CD4-positive, alpha-beta T cell (primary cell): Measurements from ENCODE around the gene CEP85L. TPM values are rescaled to one million over a fixed set of nuclear protein-coding genes. Genes with fewer than 3 reads are reported as not detected.

Source experiments
- ATAC-seq: fragments of 200-7000 bp; cut with Tn5 transposase; one replicate; pipeline ENCODE4 v1.10.0; 2022; ENCODE audit warnings: mild to moderate bottlenecking; ENCODE audit not compliant: poor library complexity
- CTCF ChIA-PET: fragments of 350-600 bp; sonication (Branson Sonifier 250); formaldehyde crosslinking; loops from one replicate; lab custom pipeline; 2021; ENCODE audit warnings: antibody characterized with exemption, inconsistent platforms; lab: Charles Lee
- POLR2A ChIA-PET: fragments of 350-600 bp; sonication (Branson Sonifier 250); formaldehyde crosslinking; loops from one replicate; lab custom pipeline; 2021; ENCODE audit warnings: antibody characterized with exemption, inconsistent platforms; lab: Charles Lee
- DNase-seq, 14 experiments: peaks; one replicate each; pipeline ENCODE4 v3.0.0-alpha.2; 2013 to 2020; ENCODE audit warnings: mixed read lengths in 2 of 14
- H3K27ac ChIP-seq, 2 donors: one replicate each; pipeline versions ENCODE4 v1.5.1 to v1.7.0; 2013; ENCODE audit warnings: low read length in 2 of 2, low read depth in 1 of 2, mild to moderate bottlenecking in 1 of 2
- H3K27me3 ChIP-seq, 2 experiments: 1 replicate in 1 of 2; 2 replicates in 1 of 2; pipeline versions ENCODE4 v1.6.1 to v1.7.0; 2013; ENCODE audit warnings: low read length in 2 of 2, control low read depth in 1 of 2, mild to moderate bottlenecking in 1 of 2, moderate library complexity in 1 of 2; ENCODE audit not compliant: insufficient read depth in 2 of 2, control insufficient read depth in 1 of 2
- H3K36me3 ChIP-seq: one replicate; pipeline ENCODE4 v1.6.1; 2013; ENCODE audit warnings: low read length, control low read depth; ENCODE audit not compliant: insufficient read depth
- H3K4me1 ChIP-seq: one replicate; pipeline ENCODE4 v1.6.1; 2013; ENCODE audit warnings: low read length, control low read depth; ENCODE audit not compliant: insufficient read depth
- H3K4me3 ChIP-seq: one replicate; pipeline ENCODE4 v1.5.1; 2013; ENCODE audit warnings: mild to moderate bottlenecking, low read length, moderate library complexity
- H3K9me3 ChIP-seq, 2 experiments: 1 replicate in 1 of 2; 2 replicates in 1 of 2; pipeline versions ENCODE4 v1.6.1 to v1.7.0; 2013; ENCODE audit warnings: low read length in 2 of 2, mild to moderate bottlenecking in 2 of 2, control low read depth in 1 of 2, moderate library complexity in 1 of 2; ENCODE audit not compliant: control insufficient read depth in 1 of 2, insufficient read depth in 1 of 2
- H3K27ac Mint-ChIP-seq: one replicate; pipeline ENCODE4 v1.8.0; 2020; ENCODE audit warnings: mixed read lengths
- H3K27me3 Mint-ChIP-seq: one replicate; pipeline ENCODE4 v1.8.0; 2021; ENCODE audit warnings: mixed read lengths
- H3K36me3 Mint-ChIP-seq: one replicate; pipeline ENCODE4 v1.8.0; 2021; ENCODE audit warnings: low read depth, mixed read lengths
- H3K4me1 Mint-ChIP-seq: one replicate; pipeline ENCODE4 v1.8.0; 2021; ENCODE audit warnings: low read depth, mixed read lengths
- H3K4me3 Mint-ChIP-seq: one replicate; pipeline ENCODE4 v1.8.0; 2020; ENCODE audit warnings: mild to moderate bottlenecking, mixed read lengths
- H3K9me3 Mint-ChIP-seq: one replicate; pipeline ENCODE4 v1.8.0; 2020; ENCODE audit warnings: mixed read lengths
- intact Hi-C, 2 experiments: fragments of 100-400 bp; cut with DNase I in 1 of 2; cut with micrococcal nuclease in 1 of 2; formaldehyde crosslinking; loops; one replicate each; pipeline versions ENCODE4 v1.15.1 to v1.9.0; 2023 to 2025; cut with DNase I, micrococcal nuclease
- total RNA-seq, 174 experiments: library from RNA in 2 of 174; stranded (reverse) in 2 of 174; gene quantifications; one replicate each; pipeline ENCODE4 v1.2.3 and lab custom pipeline; 2021 to 2026
- TF ChIP-seq, protein P1 (sequence below): fragments of 200-600 bp; IDR thresholded peaks from one replicate; pipeline ENCODE4 v1.8.0; 2022; ENCODE audit warnings: antibody characterized with exemption, mild to moderate bottlenecking

Gene CEP85L
- total RNA-seq, 2 experiments from 2014 or later: 76.2 to 80.7 TPM

DNA sequence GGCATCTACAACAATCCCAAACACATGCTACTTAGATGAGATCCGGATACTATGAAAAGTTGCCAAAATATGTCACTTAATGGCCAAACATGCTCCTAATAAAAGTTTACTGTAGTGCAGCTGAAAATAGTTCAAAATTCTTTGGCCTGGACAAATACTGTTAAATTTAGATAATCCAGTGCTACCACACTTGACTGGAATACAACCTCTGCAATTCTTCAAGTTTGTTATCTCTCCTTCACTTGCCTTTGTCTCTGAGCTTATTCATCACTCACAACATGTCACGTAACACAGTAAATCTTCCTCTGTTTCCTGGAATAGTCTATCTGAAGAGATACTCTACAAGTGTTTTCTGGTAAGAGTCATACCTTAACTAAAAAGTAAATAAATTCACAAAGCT lies 113.8 kb downstream of the CEP85L start:
- TF ChIP-seq, protein P1, sequence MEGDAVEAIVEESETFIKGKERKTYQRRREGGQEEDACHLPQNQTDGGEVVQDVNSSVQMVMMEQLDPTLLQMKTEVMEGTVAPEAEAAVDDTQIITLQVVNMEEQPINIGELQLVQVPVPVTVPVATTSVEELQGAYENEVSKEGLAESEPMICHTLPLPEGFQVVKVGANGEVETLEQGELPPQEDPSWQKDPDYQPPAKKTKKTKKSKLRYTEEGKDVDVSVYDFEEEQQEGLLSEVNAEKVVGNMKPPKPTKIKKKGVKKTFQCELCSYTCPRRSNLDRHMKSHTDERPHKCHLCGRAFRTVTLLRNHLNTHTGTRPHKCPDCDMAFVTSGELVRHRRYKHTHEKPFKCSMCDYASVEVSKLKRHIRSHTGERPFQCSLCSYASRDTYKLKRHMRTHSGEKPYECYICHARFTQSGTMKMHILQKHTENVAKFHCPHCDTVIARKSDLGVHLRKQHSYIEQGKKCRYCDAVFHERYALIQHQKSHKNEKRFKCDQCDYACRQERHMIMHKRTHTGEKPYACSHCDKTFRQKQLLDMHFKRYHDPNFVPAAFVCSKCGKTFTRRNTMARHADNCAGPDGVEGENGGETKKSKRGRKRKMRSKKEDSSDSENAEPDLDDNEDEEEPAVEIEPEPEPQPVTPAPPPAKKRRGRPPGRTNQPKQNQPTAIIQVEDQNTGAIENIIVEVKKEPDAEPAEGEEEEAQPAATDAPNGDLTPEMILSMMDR: no peak
- peaks cover 43% of the 10 kb centered on the region for H3K36me3 Mint-ChIP-seq
- Histone ChIP-seq H3K27me3 (no peaks in the 10 kb centered on the region), H3K27ac (no peak overlapping the region), H3K4me3 (no peak overlapping the region), H3K4me1 (no peaks in the 10 kb centered on the region), H3K9me3 (no peaks in the 10 kb centered on the region), H3K36me3 (no peaks in the 10 kb centered on the region)
- ChIA-PET POLR2A (no interaction called here), CTCF (interaction anchor here (2.8 kb wide), 1 partner anchor 8 kb away, joined by 11 read pairs; no protein-coding TSS in a partner anchor)
- DNase-seq (no peak), ATAC-seq (no peak)
- intact Hi-C loops: no loop called here
- H3K4me3 Mint-ChIP-seq: no peak overlapping the region
- H3K9me3 Mint-ChIP-seq: no peaks in the 10 kb centered on the region
- no peak overlapping the region for H3K27ac Mint-ChIP-seq
- H3K4me1 Mint-ChIP-seq: peaks cover 45% of the 10 kb centered on the region
- no peaks in the 10 kb centered on the region for H3K27me3 Mint-ChIP-seq

DNA sequence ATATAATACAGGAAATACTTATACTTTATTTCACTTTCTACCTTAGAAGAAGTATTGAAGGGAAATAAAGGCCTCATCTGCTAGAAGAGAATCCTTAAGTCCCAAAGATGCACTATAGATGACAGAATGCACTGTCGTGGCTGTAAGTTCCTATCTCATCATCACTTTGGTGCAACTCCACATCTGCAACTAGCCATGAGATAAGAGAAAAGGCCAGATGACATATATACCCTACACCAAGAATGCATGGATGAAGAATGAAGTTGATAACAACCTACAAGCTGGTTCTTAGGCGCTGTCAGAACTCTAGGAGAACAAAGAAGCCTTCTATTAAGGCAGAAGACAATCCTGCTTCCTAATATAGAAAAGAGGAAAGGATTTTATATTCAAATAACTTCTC lies 114.9 kb downstream of the CEP85L start:
- TF ChIP-seq, protein P1: no peak
- H3K36me3 ChIP-seq: no peaks in the 10 kb centered on the region
- peaks cover 54% of the 10 kb centered on the region for H3K36me3 Mint-ChIP-seq
- H3K27ac ChIP-seq: no peak overlapping the region
- H3K27me3 ChIP-seq: no peaks in the 10 kb centered on the region
- no peaks in the 10 kb centered on the region for H3K9me3 Mint-ChIP-seq
- ATAC-seq: no peak
- DNase-seq: no peak
- H3K27ac Mint-ChIP-seq: no peak overlapping the region
- no peaks in the 10 kb centered on the region for H3K9me3 ChIP-seq
- no peak overlapping the region for H3K4me3 ChIP-seq
- ChIA-PET CTCF (interaction anchor here (2.8 kb wide), 1 partner anchor 9 kb away, joined by 11 read pairs; no protein-coding TSS in a partner anchor), POLR2A (no interaction called here)
- peaks cover 46% of the 10 kb centered on the region for H3K4me1 Mint-ChIP-seq
- no peaks in the 10 kb centered on the region for H3K4me1 ChIP-seq
- intact Hi-C loops: no loop called here
- no peaks in the 10 kb centered on the region for H3K27me3 Mint-ChIP-seq
- no peak overlapping the region for H3K4me3 Mint-ChIP-seq

DNA sequence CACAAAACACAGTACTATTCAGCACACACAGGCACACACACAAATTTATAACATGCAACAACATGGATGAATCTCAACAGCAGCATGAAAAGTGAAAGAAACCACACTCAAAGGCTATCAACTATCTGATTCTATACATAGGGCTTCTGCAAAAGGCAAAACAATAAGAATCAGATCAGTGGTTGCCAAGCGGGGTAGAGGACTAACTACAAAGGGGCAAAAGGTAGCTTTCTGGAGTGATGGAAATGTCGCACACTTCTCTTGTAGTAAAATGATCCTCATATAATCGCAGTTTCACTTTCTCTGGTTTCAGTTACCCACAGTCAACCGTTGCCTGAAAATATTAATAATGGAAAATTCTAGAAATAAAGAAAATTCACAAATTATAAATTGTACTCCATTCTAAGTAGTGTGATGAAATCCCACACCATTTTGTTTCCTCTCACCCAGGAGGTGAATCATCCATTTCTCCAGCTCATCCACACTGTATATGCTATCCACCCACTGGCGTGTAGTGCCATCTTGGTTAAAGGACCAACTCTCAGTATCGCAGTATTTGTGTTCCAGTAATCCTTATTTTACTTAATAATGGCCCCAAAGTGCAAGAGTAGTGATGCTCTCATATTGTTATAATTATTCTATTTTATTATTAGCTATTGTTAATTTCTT lies 116.1 kb downstream of the CEP85L start:
- Mint-ChIP-seq H3K4me1 (peaks cover 51% of the 10 kb centered on the region), H3K4me3 (no peak overlapping the region), H3K27ac (no peak overlapping the region), H3K27me3 (no peaks in the 10 kb centered on the region), H3K9me3 (no peaks in the 10 kb centered on the region), H3K36me3 (peaks cover 64% of the 10 kb centered on the region)
- intact Hi-C loops: no loop called here
- Histone ChIP-seq H3K9me3 (no peaks in the 10 kb centered on the region), H3K36me3 (no peaks in the 10 kb centered on the region), H3K4me1 (no peaks in the 10 kb centered on the region), H3K27me3 (no peaks in the 10 kb centered on the region), H3K4me3 (no peak overlapping the region), H3K27ac (no peak overlapping the region)
- POLR2A ChIA-PET: no interaction called here
- TF ChIP-seq, protein P1: no peak
- DNase-seq (no peak), ATAC-seq (no peak)
- CTCF ChIA-PET: interaction anchor here (2.8 kb wide), 1 partner anchor 10 kb away, joined by 11 read pairs; no protein-coding TSS in a partner anchor
